HG03558 (cell line): ENCODE results near the gene CELF6.
A peak's percentile ranks its signal among the peaks of the same experiment; 100 is the strongest.

ENCODE experiments used
- ATAC-seq: cut with Tn5 transposase; IDR thresholded peaks from one replicate; pipeline ENCODE4 v1.9.1; 2021; ENCODE audit warnings: moderate number of reproducible peaks; ENCODE audit not compliant: unreplicated experiment; ENCODE audit errors: extremely low read depth

The CELF6 gene

GRCh38 chr15:72319985-72320671, at the start of gene CELF6:
Gene CELF6 (minus strand): TSS chr15:72320157. CDS start chr15:72319874, 283 bp downstream.
- ATAC-seq = no peak

- ATAC-seq = no peak
Measured at GRCh38 chr15:72368899-72369298, 48.9 kb upstream of the CELF6 start.

- no peak for ATAC-seq
Measured at GRCh38 chr15:72368325-72368724, 48.4 kb upstream of the CELF6 start.

DNA sequence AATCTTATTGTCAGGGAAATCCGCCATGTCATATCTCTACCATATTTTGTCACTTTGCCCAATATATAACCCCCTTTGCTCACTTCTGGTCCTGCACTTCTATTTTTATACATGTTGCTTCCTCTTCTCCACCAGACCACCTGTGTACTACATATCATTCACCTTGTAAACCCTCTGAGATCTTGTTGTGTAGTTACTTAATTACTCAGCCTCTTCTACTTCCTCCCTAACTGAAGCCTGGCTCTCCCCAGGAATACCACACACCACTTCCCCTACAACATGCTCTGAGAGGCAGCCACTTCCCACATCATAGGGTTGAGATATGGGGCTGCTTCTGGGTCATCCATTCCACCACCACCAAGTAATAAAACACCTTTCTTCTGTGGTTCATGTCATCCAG, 45.9 kb upstream of the CELF6 start:
- ATAC-seq = peak; percentile 69

- no peak for ATAC-seq
Measured at GRCh38 chr15:72361176-72361575, 41.2 kb upstream of the CELF6 start.

- ATAC-seq = no peak
Measured at GRCh38 chr15:72358650-72359171, 38.8 kb upstream of the CELF6 start.

DNA sequence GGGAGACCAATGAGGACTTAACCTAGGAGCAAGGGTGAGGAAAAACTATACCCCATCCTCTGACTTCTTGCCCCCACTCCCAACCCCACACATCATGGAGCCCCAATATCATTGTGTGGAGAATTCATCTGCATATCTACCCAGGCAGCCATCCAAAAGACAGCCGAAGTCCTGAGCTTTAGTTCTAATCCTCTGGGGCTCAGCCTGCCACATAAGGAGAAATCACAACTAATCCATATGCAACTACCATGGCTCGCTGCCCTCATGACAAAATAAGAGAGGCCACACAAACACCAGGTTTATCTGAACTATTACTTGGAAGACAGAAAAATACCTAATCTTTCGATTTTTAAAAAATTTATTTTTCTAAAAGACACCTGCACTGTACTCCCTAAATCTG, 38.2 kb upstream of the CELF6 start:
- ATAC-seq = no peak

GRCh38 chr15:72354496-72354895, 34.5 kb upstream of the CELF6 start:
- ATAC-seq = no peak

GRCh38 chr15:72353266-72353665, 33.3 kb upstream of the CELF6 start:
- ATAC-seq = no peak

GRCh38 chr15:72345806-72346205, 25.8 kb upstream of the CELF6 start:
- ATAC-seq = no peak

GRCh38 chr15:72345280-72345679, 25.3 kb upstream of the CELF6 start:
- no peak for ATAC-seq

GRCh38 chr15:72344602-72345001, 24.6 kb upstream of the CELF6 start:
- no peak for ATAC-seq

GRCh38 chr15:72342385-72342784, 22.4 kb upstream of the CELF6 start:
- no peak for ATAC-seq

DNA sequence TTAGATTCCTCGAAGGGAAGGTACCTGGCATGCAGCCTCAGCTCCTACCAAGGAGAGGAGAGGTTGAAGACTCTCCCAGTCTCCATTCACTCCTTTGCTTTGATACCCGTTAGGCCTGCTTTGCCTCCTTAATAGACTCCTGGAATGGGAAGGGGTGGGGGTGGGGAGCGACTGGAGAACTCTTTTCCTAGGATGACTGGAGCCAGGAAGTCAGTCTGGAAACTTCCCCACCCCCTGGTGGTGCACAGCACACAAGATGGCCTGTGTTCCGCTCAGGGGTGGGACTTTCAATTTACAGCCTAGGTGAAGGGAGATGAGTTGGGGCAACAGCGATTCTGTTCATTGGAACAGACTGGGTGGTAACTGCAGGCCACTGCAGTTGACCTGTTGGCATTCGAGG, 21.4 kb upstream of the CELF6 start:
- ATAC-seq = no peak

GRCh38 chr15:72340366-72340765, 20.4 kb upstream of the CELF6 start:
- ATAC-seq = no peak

DNA sequence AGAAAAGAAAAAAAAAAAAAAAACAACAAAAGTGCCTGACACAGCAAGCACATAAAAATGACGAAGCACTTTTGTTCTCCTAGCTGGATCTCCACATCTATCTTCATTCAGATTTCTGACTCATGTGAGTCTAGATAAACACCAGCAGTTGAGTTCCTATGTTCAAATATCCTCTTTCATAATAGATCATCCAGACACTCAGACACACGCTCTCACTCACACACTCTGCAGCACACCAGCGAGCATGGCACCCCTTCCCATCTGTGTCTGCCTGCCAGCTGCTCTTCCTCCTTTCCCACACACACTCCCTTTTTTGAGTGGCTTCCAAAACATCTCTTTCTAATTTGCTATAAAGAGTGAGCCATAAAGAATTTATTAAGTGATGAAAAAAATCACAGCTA, 19.8 kb upstream of the CELF6 start:
- no peak for ATAC-seq

DNA sequence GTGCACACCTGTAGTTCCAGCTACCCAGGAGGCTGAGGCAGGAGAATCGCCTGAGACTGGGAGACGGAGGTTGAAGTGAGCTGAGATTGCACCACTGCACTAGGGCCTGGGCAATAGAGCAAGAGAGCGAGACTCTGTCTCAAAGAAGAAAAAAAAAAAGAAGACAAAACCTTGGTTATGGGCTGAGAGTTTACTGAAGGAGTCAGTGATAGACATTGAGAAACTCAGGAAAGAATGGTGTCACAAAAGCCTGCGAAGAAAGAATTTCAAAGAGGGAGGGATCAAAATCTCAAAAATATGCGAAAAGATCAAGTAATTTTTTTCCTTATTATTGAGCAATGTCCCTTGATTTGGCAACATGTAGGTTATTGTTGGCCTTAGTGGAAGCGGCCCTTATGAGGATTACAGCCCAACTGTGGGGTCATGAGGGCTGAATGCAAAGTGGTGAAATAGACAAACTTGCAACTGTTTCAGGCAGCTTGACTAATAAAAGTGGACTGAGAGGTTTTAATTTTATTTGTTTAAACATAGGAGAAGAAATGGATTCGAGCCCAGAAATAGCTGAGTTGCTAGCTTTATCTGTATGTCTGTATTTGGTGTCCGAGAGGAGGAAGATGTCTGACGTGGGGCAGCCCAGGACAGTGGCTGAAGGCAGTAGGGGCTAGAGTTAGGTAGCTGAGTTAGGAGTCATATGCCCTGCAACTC, 18.8 kb upstream of the CELF6 start:
- ATAC-seq = no peak

GRCh38 chr15:72338148-72338547, 18.2 kb upstream of the CELF6 start:
- ATAC-seq = no peak

DNA sequence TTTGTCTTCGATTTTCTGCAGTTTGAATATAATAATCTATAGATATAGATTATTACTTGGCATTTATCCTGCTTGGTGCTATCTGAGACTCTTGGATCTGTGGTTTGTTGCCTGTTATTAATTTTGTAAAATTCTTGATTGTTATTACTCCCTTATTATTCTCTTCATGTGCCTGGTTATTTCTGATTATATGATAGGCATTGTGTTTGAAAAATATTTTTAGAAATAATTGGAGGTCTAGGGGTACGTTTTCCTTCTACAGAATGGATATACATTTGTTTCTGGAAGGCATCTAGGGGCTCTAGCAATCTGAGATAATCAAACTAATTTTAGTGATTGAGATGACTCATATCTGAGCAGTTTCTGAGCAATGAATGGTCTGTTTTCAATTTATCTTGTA, 14.9 kb upstream of the CELF6 start:
- no peak for ATAC-seq

DNA sequence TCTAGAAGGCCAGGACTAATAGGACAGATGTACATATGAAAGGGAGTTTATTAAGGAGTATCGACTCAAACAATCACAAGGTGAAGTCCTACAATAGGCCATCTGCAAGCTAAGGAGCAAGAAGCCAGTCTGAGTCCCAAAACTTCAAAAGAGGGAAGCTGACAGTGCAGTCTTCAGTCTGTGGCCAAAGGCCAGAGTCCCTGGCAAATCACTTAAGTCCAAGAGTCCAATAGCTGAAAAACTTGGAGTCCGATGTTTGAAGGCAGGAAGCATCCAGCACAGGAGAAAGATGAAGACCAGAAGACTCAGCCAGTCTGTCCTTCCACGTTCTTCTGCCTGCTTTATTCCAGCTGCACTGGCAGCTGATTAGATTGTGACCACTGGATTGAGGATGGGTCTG, 11.1 kb upstream of the CELF6 start:
- ATAC-seq = no peak

GRCh38 chr15:72323752-72324151, 3.8 kb upstream of the CELF6 start:
- ATAC-seq = no peak
